NCI-H748 treated with DMSO at 0.1 percent for 48 hours (cell line): Measurements from ENCODE around the gene NR1H4.
"Not testable (repeated sequence)": the region's sequence is repeated elsewhere in the genome, so short reads cannot be mapped to it uniquely, and the experiment has no call there.

Source experiments
- DNase-seq: peaks from one replicate; lab custom pipeline; 2025; lab: John Stamatoyannopoulos, UW

Gene NR1H4

GRCh38 chr12:100473050-100473715 lies 483 bp upstream of the NR1H4 start:
- no peak for DNase-seq

DNA sequence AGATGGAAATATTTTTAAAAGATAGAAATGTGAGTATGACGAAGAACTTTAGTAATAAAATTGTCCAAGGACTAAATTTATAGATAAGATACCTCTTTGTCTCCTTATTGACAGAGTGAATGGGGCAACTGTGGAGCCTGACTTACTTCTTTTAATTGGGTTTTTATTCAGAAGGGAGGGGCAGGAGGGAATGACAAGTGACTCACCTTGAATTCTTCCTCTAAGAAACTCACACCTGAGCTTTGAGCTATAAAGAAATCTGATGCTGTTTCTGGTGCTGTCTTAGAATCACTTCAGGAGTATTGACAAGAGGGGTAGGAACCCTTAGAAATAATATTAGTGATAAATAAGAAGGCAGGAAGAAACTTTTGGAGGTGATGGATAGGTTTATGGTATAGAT lies 951 bp downstream of the NR1H4 start:
- DNase-seq, result no peak

GRCh38 chr12:100476013-100476751 lies 2.5 kb downstream of the NR1H4 start:
- DNase-seq, result no peak

- DNase-seq, result no peak
Measured at GRCh38 chr12:100481021-100481420, 7.4 kb downstream of the NR1H4 start.

GRCh38 chr12:100484183-100484886 lies 10.7 kb downstream of the NR1H4 start:
- DNase-seq, result no peak

GRCh38 chr12:100484891-100485471 lies 11.3 kb downstream of the NR1H4 start:
- no peak for DNase-seq

DNA sequence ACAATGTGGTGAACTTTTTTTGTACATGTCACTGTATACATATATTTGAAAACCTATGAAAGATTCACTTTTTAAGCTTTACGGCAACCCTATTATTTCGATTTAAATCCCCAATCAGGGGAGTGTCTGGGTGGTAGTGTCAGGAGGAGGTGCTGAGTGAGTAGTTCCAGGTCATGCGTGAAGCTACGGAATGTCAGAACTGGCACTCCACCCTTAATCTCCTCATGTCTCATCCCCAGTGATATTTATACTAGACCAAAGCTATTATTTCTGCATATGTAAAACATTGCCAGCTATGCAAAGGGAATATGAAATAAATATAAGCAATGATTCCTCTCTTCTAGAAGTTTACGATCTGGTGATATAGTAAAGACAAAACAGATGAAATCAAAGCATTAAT lies 12.3 kb downstream of the NR1H4 start:
- no peak for DNase-seq

GRCh38 chr12:100489251-100489820 lies 15.7 kb downstream of the NR1H4 start:
- DNase-seq, result no peak

- DNase-seq, result no peak
Measured at GRCh38 chr12:100490056-100490455, 16.4 kb downstream of the NR1H4 start.

GRCh38 chr12:100491104-100491503 lies 17.4 kb downstream of the NR1H4 start:
- DNase-seq, result no peak

DNA sequence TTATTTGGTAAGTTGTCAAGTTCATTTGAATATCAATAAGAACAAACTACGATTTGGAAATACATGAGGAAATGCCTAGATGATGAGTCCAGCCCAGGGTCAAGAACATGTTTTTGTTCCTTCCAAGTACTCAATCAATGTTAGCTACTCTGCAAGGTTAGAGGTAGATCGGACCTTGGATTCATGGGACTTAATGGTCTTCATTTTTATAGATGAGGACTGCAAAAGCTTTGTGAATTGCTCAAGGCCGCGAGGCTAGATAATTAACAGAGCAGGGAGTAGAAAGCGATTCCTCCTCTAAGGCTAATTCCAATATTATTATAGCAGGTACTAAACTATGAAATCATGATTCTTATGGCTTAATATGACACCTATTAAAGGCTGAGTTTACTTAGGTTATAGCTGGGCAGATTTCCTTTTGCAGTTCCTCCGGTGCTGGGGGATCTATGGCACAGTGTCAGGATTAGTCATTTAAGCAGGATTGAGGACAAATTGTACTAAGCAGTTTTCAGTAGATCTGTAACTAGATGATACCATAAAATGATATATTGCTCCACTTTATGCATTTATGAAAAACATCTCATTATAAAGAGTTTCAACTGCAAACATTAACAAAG lies 19.8 kb downstream of the NR1H4 start:
- DNase-seq, result no peak

- no peak for DNase-seq
Measured at GRCh38 chr12:100494026-100494425, 20.4 kb downstream of the NR1H4 start.

DNA sequence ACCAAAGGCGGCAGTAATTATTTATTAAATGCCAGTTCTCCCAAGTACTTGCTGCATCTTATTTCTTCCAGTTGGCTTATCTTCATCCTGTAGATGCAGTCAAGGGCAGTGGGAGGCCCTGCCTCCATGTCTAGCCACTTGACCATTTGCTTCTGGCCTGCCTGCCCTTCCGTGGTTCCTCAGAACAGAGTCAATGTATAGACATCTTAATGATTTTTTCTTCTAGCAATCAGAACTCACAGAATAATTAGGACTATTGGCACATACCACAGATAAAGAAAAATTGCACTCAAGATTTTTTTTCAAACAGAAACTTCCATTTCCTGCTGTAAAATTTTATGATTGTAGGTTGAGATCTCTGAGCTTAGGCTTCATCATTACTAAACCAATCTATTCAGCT lies 20.9 kb downstream of the NR1H4 start:
- DNase-seq, result no peak

DNA sequence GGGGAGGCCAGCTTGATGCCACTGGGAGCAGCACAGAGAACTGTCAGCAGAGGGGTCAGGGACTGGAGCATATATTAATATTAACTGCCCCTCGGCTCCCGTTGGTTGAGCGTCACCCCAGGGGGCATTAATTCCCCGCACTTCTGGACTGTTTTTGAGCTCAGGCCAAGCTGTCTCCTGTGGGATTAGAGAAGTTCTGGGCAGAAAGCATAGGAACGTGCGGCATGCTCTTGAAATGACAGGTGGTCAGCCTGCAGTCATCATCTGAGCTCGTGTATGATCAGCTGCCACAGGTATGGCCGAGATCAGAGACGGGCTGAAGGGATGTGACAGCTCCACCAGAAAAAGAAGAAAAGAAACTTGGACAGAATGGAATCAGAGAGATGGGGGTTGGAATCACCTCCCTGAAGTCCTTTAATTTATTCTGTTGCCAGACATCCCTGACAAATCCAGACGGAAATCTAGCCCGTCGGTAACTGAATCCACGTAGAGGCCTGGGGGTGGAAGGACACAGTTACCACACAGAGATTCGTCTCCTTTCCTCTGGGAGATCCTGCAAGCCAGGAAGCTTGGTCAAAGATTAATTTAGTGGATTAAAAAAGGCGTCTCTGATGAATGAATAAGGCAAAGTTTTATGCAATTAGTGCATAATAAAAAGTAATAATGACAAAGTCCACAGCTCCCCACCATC lies 23.6 kb downstream of the NR1H4 start:
- no peak for DNase-seq

GRCh38 chr12:100498141-100498540 lies 24.5 kb downstream of the NR1H4 start:
- no peak for DNase-seq

- DNase-seq, result no peak
Measured at GRCh38 chr12:100499416-100499815, 25.8 kb downstream of the NR1H4 start.

GRCh38 chr12:100502718-100503117 lies 29.1 kb downstream of the NR1H4 start:
- DNase-seq, result not testable (repeated sequence)

GRCh38 chr12:100503228-100503628 lies 29.6 kb downstream of the NR1H4 start:
- no peak for DNase-seq

DNA sequence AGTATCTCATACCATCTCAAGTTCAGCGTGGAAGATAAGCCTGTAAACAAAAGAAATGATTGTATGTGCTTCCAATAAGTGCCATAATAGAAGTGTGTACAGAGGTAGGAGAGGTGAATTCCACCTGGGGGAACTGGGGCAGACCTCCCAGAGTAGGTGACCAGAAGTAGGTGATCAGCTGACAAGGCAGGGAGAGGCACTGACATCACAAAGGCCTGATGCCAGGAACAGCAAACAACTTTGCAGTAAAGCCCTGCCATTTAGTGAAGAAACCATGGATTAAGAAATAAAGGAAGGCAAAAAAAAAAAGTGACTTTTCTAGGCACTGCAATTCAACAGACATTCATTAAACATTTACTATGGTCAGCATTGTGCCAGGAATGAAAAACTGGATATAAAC lies 31.1 kb downstream of the NR1H4 start:
- DNase-seq, result no peak

GRCh38 chr12:100508751-100509150 lies 35.1 kb downstream of the NR1H4 start:
- no peak for DNase-seq

DNA sequence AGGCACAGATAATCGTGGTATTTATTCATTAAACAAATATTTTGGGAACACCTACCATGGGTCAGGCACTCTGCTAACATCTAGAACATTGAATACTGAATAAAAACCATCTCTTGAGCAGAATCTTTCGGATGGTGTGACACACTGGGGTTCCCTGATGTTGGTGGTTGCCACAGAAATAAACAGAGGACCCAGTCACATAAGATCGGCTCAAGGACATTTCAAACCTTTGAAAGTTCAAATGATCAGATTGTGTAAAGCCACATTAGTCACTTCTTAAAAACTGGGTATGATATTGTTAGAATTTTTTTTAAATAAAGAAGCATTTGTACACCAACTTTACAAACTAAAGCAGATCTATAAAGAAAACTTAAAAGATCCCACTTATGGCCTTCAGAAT lies 39.0 kb downstream of the NR1H4 start:
- no peak for DNase-seq
